ENCODE measurements around the gene ZNF524. TPM values are rescaled to one million over a fixed set of nuclear protein-coding genes. Genes with fewer than 3 reads are reported as not detected.

The ZNF524 gene
- total RNA-seq, 1 experiment from 2014 or later, result 5.5 TPM

DNA sequence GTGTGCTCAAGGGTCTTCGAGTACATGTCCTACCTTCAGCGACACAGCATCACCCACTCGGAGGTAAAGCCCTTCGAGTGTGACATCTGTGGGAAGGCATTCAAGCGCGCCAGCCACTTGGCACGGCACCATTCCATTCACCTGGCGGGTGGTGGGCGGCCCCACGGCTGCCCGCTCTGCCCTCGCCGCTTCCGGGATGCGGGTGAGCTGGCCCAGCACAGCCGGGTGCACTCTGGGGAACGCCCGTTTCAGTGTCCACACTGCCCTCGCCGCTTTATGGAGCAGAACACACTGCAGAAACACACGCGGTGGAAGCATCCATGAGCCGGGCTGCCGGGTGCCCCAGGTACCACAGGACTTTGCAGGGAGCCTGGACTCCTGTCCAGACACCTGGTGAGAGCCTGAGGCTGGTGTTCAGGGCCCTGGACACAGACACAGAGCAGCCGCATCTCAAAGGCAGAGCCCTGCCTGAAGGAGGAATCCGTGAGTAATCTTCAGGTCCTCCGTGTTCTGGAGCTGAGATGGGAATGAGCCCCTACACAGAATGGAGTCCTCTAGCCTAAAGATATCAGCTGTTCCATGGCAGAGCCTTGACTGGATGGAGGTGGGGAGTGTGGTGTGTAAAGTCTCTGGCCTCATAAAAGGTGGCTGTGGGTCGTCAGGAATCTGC lies 44.9 kb downstream of the ZNF524 start:
- DNase-seq (ENCODE audit: low spot score) (no peak), ATAC-seq (no peak)
- H3K27me3 Mint-ChIP-seq (ENCODE audit: low read depth), result peaks cover 4% of the 10 kb centered on the region
- POLR2A ChIA-PET, result no interaction called here
- no peaks in the 10 kb centered on the region for H3K9me3 Mint-ChIP-seq
- H3K4me3 Mint-ChIP-seq, result peak overlapping the region; percentile 89
- H3K36me3 Mint-ChIP-seq, result peaks cover 13% of the 10 kb centered on the region
- TF ChIP-seq ESRRA (CRISPR knock-in tag; IDR thresholded peaks at IDR 0.05; ENCODE audit: borderline replicate concordance) (0 out of 2 replicates have a peak, but pooled peaks have one; percentile 36), TP53 (CRISPR knock-in tag; IDR thresholded peaks at IDR 0.05) (no peak)
- CTCF ChIA-PET, result interaction anchor here (1.4 kb wide), 1 partner anchor 10 kb away, joined by 3 read pairs; the partner anchor contains the start of gene U2AF2
- no peak overlapping the region for H3K27ac Mint-ChIP-seq
- H3K4me1 Mint-ChIP-seq, result peaks cover 24% of the 10 kb centered on the region

DNA sequence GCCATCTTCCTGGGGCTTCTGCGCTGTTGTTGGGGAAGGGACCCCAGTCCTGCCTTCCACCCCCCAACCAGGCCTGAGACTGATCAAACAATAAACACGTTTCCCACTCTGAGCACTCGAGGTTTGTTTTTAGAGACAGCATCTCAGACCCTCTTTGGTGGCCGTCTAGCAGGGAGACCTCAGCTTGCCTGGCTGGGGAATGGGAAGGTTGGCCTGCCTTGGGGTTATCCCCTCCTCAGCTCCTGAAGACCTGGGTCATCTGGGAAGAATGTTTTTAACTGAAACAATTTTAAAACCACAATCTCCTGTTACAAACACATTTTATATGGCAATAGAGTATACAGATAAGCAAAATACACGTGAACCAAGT lies 45.4 kb downstream of the ZNF524 start:
- peaks cover 20% of the 10 kb centered on the region for H3K4me1 Mint-ChIP-seq
- H3K36me3 Mint-ChIP-seq, result peaks cover 14% of the 10 kb centered on the region
- no peaks in the 10 kb centered on the region for H3K9me3 Mint-ChIP-seq
- DNase-seq (ENCODE audit: low spot score), result no peak
- ATAC-seq, result no peak
- peaks cover under 1% of the 10 kb centered on the region; the same call in 1 of the 2 replicates for H3K27me3 Mint-ChIP-seq (ENCODE audit: low read depth)
- CTCF ChIA-PET, result interaction anchor here (0.7 to 1.4 kb wide), 2 partner anchors 9 to 14 kb away, joined by 3 read pairs; partner anchors contain the start of gene U2AF2
- H3K27ac Mint-ChIP-seq, result no peak overlapping the region
- no peak for TF ChIP-seq IRF2 (CRISPR knock-in tag; IDR thresholded peaks at IDR 0.05; ENCODE audit: borderline replicate concordance, low read depth)
- TF ChIP-seq RELA (CRISPR knock-in tag; IDR thresholded peaks at IDR 0.05; ENCODE audit: borderline replicate concordance), result no peak
- TF ChIP-seq, protein P1, sequence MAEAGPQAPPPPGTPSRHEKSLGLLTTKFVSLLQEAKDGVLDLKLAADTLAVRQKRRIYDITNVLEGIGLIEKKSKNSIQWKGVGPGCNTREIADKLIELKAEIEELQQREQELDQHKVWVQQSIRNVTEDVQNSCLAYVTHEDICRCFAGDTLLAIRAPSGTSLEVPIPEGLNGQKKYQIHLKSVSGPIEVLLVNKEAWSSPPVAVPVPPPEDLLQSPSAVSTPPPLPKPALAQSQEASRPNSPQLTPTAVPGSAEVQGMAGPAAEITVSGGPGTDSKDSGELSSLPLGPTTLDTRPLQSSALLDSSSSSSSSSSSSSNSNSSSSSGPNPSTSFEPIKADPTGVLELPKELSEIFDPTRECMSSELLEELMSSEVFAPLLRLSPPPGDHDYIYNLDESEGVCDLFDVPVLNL (CRISPR knock-in tag; IDR thresholded peaks at IDR 0.05; ENCODE audit: borderline replicate concordance, low read depth), result no peak
- no peak for TF ChIP-seq ZBTB21 (CRISPR knock-in tag; IDR thresholded peaks at IDR 0.05; ENCODE audit: borderline replicate concordance)
- TF ChIP-seq, protein P2, sequence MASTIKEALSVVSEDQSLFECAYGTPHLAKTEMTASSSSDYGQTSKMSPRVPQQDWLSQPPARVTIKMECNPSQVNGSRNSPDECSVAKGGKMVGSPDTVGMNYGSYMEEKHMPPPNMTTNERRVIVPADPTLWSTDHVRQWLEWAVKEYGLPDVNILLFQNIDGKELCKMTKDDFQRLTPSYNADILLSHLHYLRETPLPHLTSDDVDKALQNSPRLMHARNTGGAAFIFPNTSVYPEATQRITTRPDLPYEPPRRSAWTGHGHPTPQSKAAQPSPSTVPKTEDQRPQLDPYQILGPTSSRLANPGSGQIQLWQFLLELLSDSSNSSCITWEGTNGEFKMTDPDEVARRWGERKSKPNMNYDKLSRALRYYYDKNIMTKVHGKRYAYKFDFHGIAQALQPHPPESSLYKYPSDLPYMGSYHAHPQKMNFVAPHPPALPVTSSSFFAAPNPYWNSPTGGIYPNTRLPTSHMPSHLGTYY (CRISPR knock-in tag; IDR thresholded peaks at IDR 0.05), result no peak
- TF ChIP-seq TEAD4 (CRISPR knock-in tag; IDR thresholded peaks at IDR 0.05), result no peak
- TF ChIP-seq, protein P3, sequence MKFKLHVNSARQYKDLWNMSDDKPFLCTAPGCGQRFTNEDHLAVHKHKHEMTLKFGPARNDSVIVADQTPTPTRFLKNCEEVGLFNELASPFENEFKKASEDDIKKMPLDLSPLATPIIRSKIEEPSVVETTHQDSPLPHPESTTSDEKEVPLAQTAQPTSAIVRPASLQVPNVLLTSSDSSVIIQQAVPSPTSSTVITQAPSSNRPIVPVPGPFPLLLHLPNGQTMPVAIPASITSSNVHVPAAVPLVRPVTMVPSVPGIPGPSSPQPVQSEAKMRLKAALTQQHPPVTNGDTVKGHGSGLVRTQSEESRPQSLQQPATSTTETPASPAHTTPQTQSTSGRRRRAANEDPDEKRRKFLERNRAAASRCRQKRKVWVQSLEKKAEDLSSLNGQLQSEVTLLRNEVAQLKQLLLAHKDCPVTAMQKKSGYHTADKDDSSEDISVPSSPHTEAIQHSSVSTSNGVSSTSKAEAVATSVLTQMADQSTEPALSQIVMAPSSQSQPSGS (CRISPR knock-in tag; IDR thresholded peaks at IDR 0.05; ENCODE audit: borderline replicate concordance, low read depth), result no peak
- TF ChIP-seq FOXK1 (CRISPR knock-in tag; IDR thresholded peaks at IDR 0.05), result no peak
- no peak for TF ChIP-seq MXD4 (CRISPR knock-in tag; IDR thresholded peaks at IDR 0.05; ENCODE audit: borderline replicate concordance)
- no peak for TF ChIP-seq JUN (CRISPR knock-in tag; IDR thresholded peaks at IDR 0.05)
- no peak for TF ChIP-seq FOXJ3 (CRISPR knock-in tag; IDR thresholded peaks at IDR 0.05; ENCODE audit: borderline replicate concordance)
- no peak for TF ChIP-seq ESRRA (CRISPR knock-in tag; IDR thresholded peaks at IDR 0.05; ENCODE audit: borderline replicate concordance)
- TF ChIP-seq, protein P4, sequence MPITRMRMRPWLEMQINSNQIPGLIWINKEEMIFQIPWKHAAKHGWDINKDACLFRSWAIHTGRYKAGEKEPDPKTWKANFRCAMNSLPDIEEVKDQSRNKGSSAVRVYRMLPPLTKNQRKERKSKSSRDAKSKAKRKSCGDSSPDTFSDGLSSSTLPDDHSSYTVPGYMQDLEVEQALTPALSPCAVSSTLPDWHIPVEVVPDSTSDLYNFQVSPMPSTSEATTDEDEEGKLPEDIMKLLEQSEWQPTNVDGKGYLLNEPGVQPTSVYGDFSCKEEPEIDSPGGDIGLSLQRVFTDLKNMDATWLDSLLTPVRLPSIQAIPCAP (CRISPR knock-in tag; IDR thresholded peaks at IDR 0.05), result no peak
- no peak for TF ChIP-seq NR3C1 (CRISPR knock-in tag; conservative IDR thresholded peaks at IDR 0.05; ENCODE audit: low read depth)
- TF ChIP-seq, protein P5, sequence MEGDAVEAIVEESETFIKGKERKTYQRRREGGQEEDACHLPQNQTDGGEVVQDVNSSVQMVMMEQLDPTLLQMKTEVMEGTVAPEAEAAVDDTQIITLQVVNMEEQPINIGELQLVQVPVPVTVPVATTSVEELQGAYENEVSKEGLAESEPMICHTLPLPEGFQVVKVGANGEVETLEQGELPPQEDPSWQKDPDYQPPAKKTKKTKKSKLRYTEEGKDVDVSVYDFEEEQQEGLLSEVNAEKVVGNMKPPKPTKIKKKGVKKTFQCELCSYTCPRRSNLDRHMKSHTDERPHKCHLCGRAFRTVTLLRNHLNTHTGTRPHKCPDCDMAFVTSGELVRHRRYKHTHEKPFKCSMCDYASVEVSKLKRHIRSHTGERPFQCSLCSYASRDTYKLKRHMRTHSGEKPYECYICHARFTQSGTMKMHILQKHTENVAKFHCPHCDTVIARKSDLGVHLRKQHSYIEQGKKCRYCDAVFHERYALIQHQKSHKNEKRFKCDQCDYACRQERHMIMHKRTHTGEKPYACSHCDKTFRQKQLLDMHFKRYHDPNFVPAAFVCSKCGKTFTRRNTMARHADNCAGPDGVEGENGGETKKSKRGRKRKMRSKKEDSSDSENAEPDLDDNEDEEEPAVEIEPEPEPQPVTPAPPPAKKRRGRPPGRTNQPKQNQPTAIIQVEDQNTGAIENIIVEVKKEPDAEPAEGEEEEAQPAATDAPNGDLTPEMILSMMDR (IDR thresholded peaks at IDR 0.05), result no peak
- no peak for TF ChIP-seq SP1 (CRISPR knock-in tag; conservative IDR thresholded peaks at IDR 0.05)
- H3K4me3 Mint-ChIP-seq, result peak overlapping the region; percentile 49
- POLR2A ChIA-PET, result no interaction called here

All from WTC11 (cell line).